ENCODE data around the gene ZBTB3. TPM values are rescaled to one million over a fixed set of nuclear protein-coding genes. Genes with fewer than 3 reads are reported as not detected.
"Not testable (repeated sequence)": the region's sequence is repeated elsewhere in the genome, so short reads cannot be mapped to it uniquely, and the experiment has no call there.

The ZBTB3 gene
- total RNA-seq, 1 donor from 2014 or later: 12.7 TPM

DNA sequence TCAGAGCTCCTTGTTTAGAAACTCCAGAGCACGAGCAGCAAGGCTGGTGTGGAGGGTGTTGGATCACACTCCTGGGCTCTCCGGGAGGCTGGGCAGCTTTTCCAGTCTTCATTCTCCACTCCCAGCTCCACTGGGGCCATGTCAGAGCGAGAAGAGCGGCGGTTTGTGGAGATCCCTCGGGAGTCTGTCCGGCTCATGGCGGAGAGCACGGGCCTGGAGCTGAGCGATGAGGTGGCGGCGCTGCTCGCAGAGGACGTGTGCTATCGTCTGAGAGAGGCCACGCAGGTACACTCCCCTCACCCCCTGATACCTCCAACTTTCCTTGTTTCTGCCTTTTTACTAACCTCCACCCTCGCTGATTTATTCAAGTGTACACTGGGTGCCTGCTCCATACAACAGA, 21.7 kb upstream of the ZBTB3 start:
- Mint-ChIP-seq H3K27me3 (ENCODE audit: unreplicated experiment) (peaks cover 9% of the 10 kb centered on the region), H3K4me1 (ENCODE audit: unreplicated experiment) (peaks cover 4% of the 10 kb centered on the region), H3K9me3 (ENCODE audit: unreplicated experiment) (no peaks in the 10 kb centered on the region), H3K4me3 (ENCODE audit: unreplicated experiment) (no peak overlapping the region), H3K27ac (ENCODE audit: unreplicated experiment) (no peak overlapping the region), H3K36me3 (ENCODE audit: low read depth, unreplicated experiment) (peaks cover 22% of the 10 kb centered on the region)
- TF ChIP-seq, protein P1, sequence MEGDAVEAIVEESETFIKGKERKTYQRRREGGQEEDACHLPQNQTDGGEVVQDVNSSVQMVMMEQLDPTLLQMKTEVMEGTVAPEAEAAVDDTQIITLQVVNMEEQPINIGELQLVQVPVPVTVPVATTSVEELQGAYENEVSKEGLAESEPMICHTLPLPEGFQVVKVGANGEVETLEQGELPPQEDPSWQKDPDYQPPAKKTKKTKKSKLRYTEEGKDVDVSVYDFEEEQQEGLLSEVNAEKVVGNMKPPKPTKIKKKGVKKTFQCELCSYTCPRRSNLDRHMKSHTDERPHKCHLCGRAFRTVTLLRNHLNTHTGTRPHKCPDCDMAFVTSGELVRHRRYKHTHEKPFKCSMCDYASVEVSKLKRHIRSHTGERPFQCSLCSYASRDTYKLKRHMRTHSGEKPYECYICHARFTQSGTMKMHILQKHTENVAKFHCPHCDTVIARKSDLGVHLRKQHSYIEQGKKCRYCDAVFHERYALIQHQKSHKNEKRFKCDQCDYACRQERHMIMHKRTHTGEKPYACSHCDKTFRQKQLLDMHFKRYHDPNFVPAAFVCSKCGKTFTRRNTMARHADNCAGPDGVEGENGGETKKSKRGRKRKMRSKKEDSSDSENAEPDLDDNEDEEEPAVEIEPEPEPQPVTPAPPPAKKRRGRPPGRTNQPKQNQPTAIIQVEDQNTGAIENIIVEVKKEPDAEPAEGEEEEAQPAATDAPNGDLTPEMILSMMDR (IDR thresholded peaks at IDR 0.05; ENCODE audit: unreplicated experiment): no peak
- DNase-seq (ENCODE audit: low spot score): no peak

GRCh38 chr11:62774407-62774806, 20.4 kb upstream of the ZBTB3 start:
- peaks cover 9% of the 10 kb centered on the region for H3K4me1 Mint-ChIP-seq (ENCODE audit: unreplicated experiment)
- DNase-seq (ENCODE audit: low spot score): no peak
- H3K9me3 Mint-ChIP-seq (ENCODE audit: unreplicated experiment): no peaks in the 10 kb centered on the region
- TF ChIP-seq, protein P1 (IDR thresholded peaks at IDR 0.05; ENCODE audit: unreplicated experiment): no peak
- H3K36me3 Mint-ChIP-seq (ENCODE audit: low read depth, unreplicated experiment): peaks cover 23% of the 10 kb centered on the region
- H3K4me3 Mint-ChIP-seq (ENCODE audit: unreplicated experiment): no peak overlapping the region
- H3K27me3 Mint-ChIP-seq (ENCODE audit: unreplicated experiment): peaks cover 9% of the 10 kb centered on the region
- no peak overlapping the region for H3K27ac Mint-ChIP-seq (ENCODE audit: unreplicated experiment)

DNA sequence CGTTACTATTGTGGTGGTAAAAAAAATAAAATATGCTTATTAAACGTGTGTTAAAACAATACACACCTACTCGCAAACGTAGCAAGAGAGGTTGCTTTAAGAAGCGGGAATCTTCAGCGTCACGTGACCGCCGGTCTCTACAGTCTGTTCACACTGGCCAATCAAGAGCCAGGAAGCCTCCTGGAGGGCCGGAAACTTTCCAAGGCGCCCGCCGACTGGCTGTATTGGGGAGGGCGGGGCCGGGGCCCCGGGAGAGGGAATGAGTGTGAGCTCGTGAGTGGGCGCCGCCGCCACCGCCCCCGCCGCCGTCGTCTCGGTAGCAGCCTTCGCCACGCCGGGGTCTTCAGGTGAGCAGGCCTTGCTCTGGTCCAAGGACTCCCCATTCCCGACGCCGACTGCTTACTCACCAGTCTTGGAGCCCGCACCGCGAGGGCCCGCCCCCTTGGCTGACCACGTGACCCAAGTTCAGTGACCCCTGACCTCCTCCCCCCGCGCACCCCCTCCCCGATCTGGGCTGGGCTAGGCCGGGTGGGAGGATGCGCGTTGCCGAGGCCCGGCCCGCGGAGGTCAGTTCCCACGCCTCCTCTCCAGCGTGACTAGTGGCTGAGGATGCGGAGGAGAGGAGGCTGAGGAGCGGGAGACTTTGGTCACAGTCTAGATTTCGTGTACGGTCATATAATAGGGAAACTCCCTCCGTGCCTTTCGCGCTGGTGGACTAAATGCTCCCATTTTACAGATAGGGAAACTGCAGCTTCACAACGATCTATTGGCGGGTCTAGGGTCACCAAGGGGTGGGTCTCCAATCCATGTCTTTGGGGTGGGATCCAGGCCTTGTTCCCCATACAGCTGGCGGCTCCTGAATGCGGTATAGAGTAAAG, 17.4 kb upstream of the ZBTB3 start, which contains the start of gene TAF6L:
Gene TAF6L (plus strand): TSS at position 253 of the 878 bp plus-strand sequence. CDS start 4,388 bp downstream, outside the sequence.
- TF ChIP-seq, protein P1 (IDR thresholded peaks at IDR 0.05; ENCODE audit: unreplicated experiment): no peak
- Mint-ChIP-seq H3K4me1 (ENCODE audit: unreplicated experiment) (peaks cover 9% of the 10 kb centered on the region), H3K4me3 (ENCODE audit: unreplicated experiment) (peak within 1 kb of the TSS; percentile 92), H3K27me3 (ENCODE audit: unreplicated experiment) (peaks cover 6% of the 10 kb centered on the region), H3K36me3 (ENCODE audit: low read depth, unreplicated experiment) (peaks cover 14% of the 10 kb centered on the region), H3K27ac (ENCODE audit: unreplicated experiment) (peak within 1 kb of the TSS; percentile 94), H3K9me3 (ENCODE audit: unreplicated experiment) (no peaks in the 10 kb centered on the region)
- DNase-seq (ENCODE audit: low spot score): peak; percentile 92

GRCh38 chr11:62770778-62771143, 16.8 kb upstream of the ZBTB3 start:
- Mint-ChIP-seq H3K9me3 (ENCODE audit: unreplicated experiment) (no peaks in the 10 kb centered on the region), H3K4me1 (ENCODE audit: unreplicated experiment) (peaks cover 9% of the 10 kb centered on the region), H3K36me3 (ENCODE audit: low read depth, unreplicated experiment) (peaks cover 15% of the 10 kb centered on the region), H3K4me3 (ENCODE audit: unreplicated experiment) (peak overlapping the region; percentile 91), H3K27me3 (ENCODE audit: unreplicated experiment) (peaks cover 6% of the 10 kb centered on the region), H3K27ac (ENCODE audit: unreplicated experiment) (peak overlapping the region; percentile 82)
- peak; percentile 33 for DNase-seq (ENCODE audit: low spot score)
- TF ChIP-seq, protein P1 (IDR thresholded peaks at IDR 0.05; ENCODE audit: unreplicated experiment): no peak

DNA sequence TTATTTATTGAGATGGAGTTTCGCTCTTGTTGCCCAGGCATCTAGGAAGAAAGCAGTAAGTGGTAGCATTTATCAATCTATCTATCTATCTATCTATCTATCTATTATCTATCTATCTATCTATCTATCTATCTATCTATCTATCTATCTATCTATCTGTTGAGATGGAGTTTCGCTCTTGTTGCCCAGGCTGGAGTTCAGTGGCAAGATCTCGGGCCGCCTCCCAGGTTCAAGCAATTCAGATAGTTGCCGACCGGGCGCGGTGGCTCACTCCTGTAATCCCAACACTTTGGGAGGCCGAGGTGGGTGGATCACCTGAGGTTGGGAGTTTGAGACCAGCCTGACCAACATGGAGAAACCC, 6.9 kb upstream of the ZBTB3 start:
- not testable (repeated sequence) for H3K27me3 Mint-ChIP-seq (ENCODE audit: unreplicated experiment); H3K9me3 Mint-ChIP-seq (ENCODE audit: unreplicated experiment); DNase-seq (ENCODE audit: low spot score)
- peaks cover 11% of the 10 kb centered on the region for H3K36me3 Mint-ChIP-seq (ENCODE audit: low read depth, unreplicated experiment)
- H3K27ac Mint-ChIP-seq (ENCODE audit: unreplicated experiment): peak overlapping the region; percentile 30
- peak overlapping the region; percentile 84 for H3K4me3 Mint-ChIP-seq (ENCODE audit: unreplicated experiment)
- peaks cover 19% of the 10 kb centered on the region for H3K4me1 Mint-ChIP-seq (ENCODE audit: unreplicated experiment)
